ENCODE results near the gene EPHX1. TPM values are rescaled to one million over a fixed set of nuclear protein-coding genes. Genes with fewer than 3 reads are reported as not detected.

EPHX1 gene
- total RNA-seq, 1 donor from 2014 or later = 1.2 TPM

DNA sequence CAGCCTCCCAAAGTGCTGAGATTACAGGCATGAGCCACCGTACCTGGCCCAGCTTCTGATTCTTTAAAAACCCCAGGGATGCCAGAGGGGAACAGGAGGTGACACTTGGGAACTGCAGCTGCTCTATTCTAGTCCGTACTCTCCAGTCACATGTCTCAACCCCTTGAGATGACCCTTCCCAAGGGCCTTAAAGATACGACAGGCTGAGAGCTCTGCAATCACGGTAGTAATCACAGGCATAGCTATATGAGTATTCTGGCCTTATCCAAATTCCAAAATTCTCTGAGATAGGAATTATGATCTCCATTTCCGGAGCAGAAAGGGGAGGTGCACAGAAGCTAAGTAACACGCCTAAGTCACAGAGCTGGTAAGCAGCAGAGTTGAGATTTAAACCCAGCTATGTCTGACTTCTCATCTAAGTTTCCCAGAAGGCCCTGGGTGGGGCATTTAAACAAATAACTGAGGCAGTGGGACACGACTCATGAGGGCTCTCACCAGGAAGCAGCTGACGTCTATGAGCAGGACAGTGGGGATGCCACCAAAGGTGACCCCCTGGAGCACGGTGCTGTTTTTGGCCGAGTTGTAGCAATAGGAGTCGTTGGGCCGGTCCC, 67.1 kb downstream of the EPHX1 start:
- POLR2A ChIA-PET = interaction anchor here (0.7 to 0.8 kb wide), 2 partner anchors 47 to 100 kb away, joined by 3 read pairs; partner anchors contain the start of genes PYCR2 and SRP9
- CTCF ChIA-PET = interaction anchor here (1.2 kb wide), 1 partner anchor 99 kb away, joined by 3 read pairs; the partner anchor contains the start of gene SRP9
- peaks cover 43% of the 10 kb centered on the region for H3K4me1 Mint-ChIP-seq
- peaks cover 57% of the 10 kb centered on the region for H3K36me3 Mint-ChIP-seq (ENCODE audit: low read depth)
- intact Hi-C loops (cut with micrococcal nuclease) = no loop called here
- no peaks in the 10 kb centered on the region for H3K27me3 Mint-ChIP-seq
- ATAC-seq (ENCODE audit: low read depth) (no peak), DNase-seq (no peak)
- no peaks in the 10 kb centered on the region for H3K9me3 Mint-ChIP-seq
- TF ChIP-seq CTCF (IDR thresholded peaks at IDR 0.05) = no peak
- no peak overlapping the region for H3K27ac Mint-ChIP-seq
- no peak overlapping the region for H3K4me3 Mint-ChIP-seq

DNA sequence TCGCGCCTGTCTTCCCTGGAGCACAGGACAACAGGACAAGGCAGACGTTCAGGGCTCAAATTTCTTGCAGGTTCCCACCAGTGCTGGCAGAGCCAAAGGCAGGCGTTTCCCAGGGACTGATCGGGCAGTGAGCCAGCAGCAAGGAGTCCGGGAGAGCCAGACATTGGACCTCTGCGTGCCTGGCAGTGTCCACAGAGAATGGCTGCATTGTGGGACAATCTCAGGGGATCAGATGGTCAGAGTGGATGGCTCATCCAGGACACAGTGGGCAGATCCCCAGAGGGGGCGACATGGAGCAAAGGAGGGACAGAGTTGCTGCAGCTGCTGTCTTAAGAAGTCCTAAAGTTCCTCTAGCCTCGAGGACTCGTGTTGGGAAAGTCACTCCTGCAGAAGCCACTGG, 67.7 kb downstream of the EPHX1 start:
- H3K27me3 Mint-ChIP-seq = no peaks in the 10 kb centered on the region
- peaks cover 43% of the 10 kb centered on the region for H3K4me1 Mint-ChIP-seq
- H3K27ac Mint-ChIP-seq = peak overlapping the region; percentile 46
- no peak for ATAC-seq (ENCODE audit: low read depth)
- H3K36me3 Mint-ChIP-seq (ENCODE audit: low read depth) = peaks cover 54% of the 10 kb centered on the region
- no peak for DNase-seq
- CTCF ChIA-PET = interaction anchor here (0.8 to 1.2 kb wide), 3 partner anchors 98 to 100 kb away, joined by 3 to 5 read pairs (median 3); partner anchors contain the start of gene SRP9
- intact Hi-C loops (cut with micrococcal nuclease) = no loop called here
- H3K4me3 Mint-ChIP-seq = no peak overlapping the region
- POLR2A ChIA-PET = interaction anchor here (0.7 to 0.8 kb wide), 2 partner anchors 46 to 100 kb away, joined by 3 read pairs; partner anchors contain the start of genes PYCR2 and SRP9
- TF ChIP-seq CTCF (IDR thresholded peaks at IDR 0.05) = no peak
- no peaks in the 10 kb centered on the region for H3K9me3 Mint-ChIP-seq

- peaks cover 46% of the 10 kb centered on the region for H3K4me1 Mint-ChIP-seq
These were observed 68.4 kb downstream of the EPHX1 start for GRCh38 chr1:225878282-225878681.

DNA sequence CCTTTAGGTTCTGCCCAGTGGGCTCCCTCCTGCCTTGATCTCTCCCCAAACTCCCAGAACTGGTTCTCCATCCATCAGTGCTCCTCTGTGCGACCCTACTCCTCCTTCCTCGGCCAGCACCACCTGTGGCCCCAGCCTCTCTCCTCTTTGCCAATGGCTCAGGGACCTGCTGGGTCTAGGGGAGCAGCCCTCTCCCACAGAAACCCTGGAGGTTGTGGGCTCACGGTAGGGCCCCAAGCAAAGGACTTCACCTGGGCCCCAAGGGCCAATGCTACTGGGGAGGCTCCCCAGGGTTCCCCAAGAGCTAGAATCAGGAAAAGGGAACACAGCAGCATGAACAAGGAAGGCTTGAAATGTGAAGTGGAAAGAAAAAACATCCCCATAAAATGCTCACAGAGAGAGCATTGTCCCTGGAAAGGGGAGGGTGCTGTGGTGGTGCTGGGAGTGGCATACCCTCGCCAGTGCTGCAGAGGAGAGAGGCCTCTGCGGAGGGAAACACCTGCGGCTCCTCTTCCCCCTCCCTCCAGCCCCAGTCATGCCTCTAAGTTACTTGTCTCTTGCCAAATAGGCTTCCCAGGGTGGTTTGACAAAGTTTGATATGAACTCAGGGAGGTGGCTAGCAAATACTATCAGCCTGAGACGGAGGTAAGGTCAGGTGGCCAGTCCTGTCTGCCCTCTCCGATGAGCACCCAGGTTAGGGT, 69.7 kb downstream of the EPHX1 start:
- no peak for TF ChIP-seq CTCF (IDR thresholded peaks at IDR 0.05)
- POLR2A ChIA-PET = interaction anchor here (0.6 to 5.9 kb wide), 5 partner anchors 15 to 412 kb away, joined by 3 to 93 read pairs (median 37); partner anchors contain the start of gene SRP9
- CTCF ChIA-PET = interaction anchor here (1.0 to 3.6 kb wide), 3 partner anchors 18 to 102 kb away, joined by 5 to 26 read pairs (median 5); partner anchors contain the start of gene SRP9
- Mint-ChIP-seq H3K9me3 (no peaks in the 10 kb centered on the region), H3K4me3 (peak overlapping the region; percentile 87), H3K27ac (peak overlapping the region; percentile 67), H3K36me3 (ENCODE audit: low read depth) (peaks cover 37% of the 10 kb centered on the region), H3K27me3 (no peaks in the 10 kb centered on the region), H3K4me1 (peaks cover 51% of the 10 kb centered on the region)
- intact Hi-C loops (cut with micrococcal nuclease) = loop anchor here (1.0 to 5.0 kb wide), 3 partner anchors 13 to 183 kb away; partner anchors contain the start of gene H3-3A
- ATAC-seq (ENCODE audit: low read depth) (peak; percentile 42), DNase-seq (no peak)

More at GRCh38 chr1:225878282-225878681, 68.4 kb downstream of the EPHX1 start:
- ChIA-PET CTCF (interaction anchor here (0.6 to 1.2 kb wide), 4 partner anchors 32 to 174 kb away, joined by 3 to 5 read pairs (median 3); partner anchors contain the start of gene SRP9), POLR2A (no interaction called here)
- Mint-ChIP-seq H3K36me3 (ENCODE audit: low read depth) (peaks cover 50% of the 10 kb centered on the region), H3K27me3 (no peaks in the 10 kb centered on the region), H3K4me3 (no peak overlapping the region), H3K9me3 (no peaks in the 10 kb centered on the region), H3K27ac (peak overlapping the region; percentile 24)
- DNase-seq (no peak), ATAC-seq (ENCODE audit: low read depth) (no peak)
- intact Hi-C loops (cut with micrococcal nuclease) = no loop called here
- TF ChIP-seq CTCF (IDR thresholded peaks at IDR 0.05) = no peak

Measured in activated B cell treated with CpG ODN at 0.5 μM for 24 hours (primary cell).